Central memory CD4-positive, alpha-beta T cell (primary cell): Measurements from ENCODE around the gene GLT1D1.

Source experiments
- DNase-seq: peaks from one replicate; pipeline ENCODE4 v3.0.0; 2022

The GLT1D1 gene

GRCh38 chr12:128969480-128970055 lies 116.3 kb downstream of the GLT1D1 start:
- no peak for DNase-seq

- DNase-seq, result no peak
Observed at GRCh38 chr12:128970110-128970509, 116.8 kb downstream of the GLT1D1 start.

- no peak for DNase-seq
Observed at GRCh38 chr12:128970941-128971340, 117.7 kb downstream of the GLT1D1 start.

GRCh38 chr12:128971802-128972201 lies 118.5 kb downstream of the GLT1D1 start:
- no peak for DNase-seq

- DNase-seq, result no peak
Observed at GRCh38 chr12:128973883-128974681, 120.8 kb downstream of the GLT1D1 start.

- DNase-seq, result no peak
Observed at GRCh38 chr12:128974881-128975280, 121.6 kb downstream of the GLT1D1 start.

GRCh38 chr12:128976120-128976738 lies 123.0 kb downstream of the GLT1D1 start:
- DNase-seq, result no peak

GRCh38 chr12:128977441-128977840 lies 124.2 kb downstream of the GLT1D1 start:
- DNase-seq, result no peak

- no peak for DNase-seq
Observed at GRCh38 chr12:128978067-128978466, 124.8 kb downstream of the GLT1D1 start.

GRCh38 chr12:128980623-128981022 lies 127.3 kb downstream of the GLT1D1 start:
- no peak for DNase-seq

GRCh38 chr12:128981971-128982533 lies 128.8 kb downstream of the GLT1D1 start:
- DNase-seq, result no peak

- no peak for DNase-seq
Observed at GRCh38 chr12:128982933-128983332, 129.7 kb downstream of the GLT1D1 start.

- no peak for DNase-seq
Observed at GRCh38 chr12:128983371-128983770, 130.1 kb downstream of the GLT1D1 start.

GRCh38 chr12:128986957-128987356 lies 133.7 kb downstream of the GLT1D1 start:
- DNase-seq, result no peak

GRCh38 chr12:128989287-128989686 lies 136.0 kb downstream of the GLT1D1 start:
- no peak for DNase-seq

- DNase-seq, result no peak
Observed at GRCh38 chr12:128991716-128992115, 138.4 kb downstream of the GLT1D1 start.

- no peak for DNase-seq
Observed at GRCh38 chr12:128992116-128992515, 138.8 kb downstream of the GLT1D1 start.

- no peak for DNase-seq
Observed at GRCh38 chr12:128992550-128992949, 139.3 kb downstream of the GLT1D1 start.

GRCh38 chr12:128994856-128995255 lies 141.6 kb downstream of the GLT1D1 start:
- DNase-seq, result no peak

- DNase-seq, result no peak
Observed at GRCh38 chr12:128995619-128996018, 142.3 kb downstream of the GLT1D1 start.

- DNase-seq, result no peak
Observed at GRCh38 chr12:129001826-129002225, 148.5 kb downstream of the GLT1D1 start.

GRCh38 chr12:129002427-129002826 lies 149.1 kb downstream of the GLT1D1 start:
- DNase-seq, result no peak

- no peak for DNase-seq
Observed at GRCh38 chr12:129005416-129005815, 152.1 kb downstream of the GLT1D1 start.

GRCh38 chr12:129005829-129006228 lies 152.6 kb downstream of the GLT1D1 start:
- DNase-seq, result no peak
